ENCODE data around the gene RAP1GDS1.

GRCh38 chr4:98318521-98318920 is 57.3 kb downstream of the RAP1GDS1 start:
- no peak for TF ChIP-seq POLR2A (IDR thresholded peaks at IDR 0.05; ENCODE audit: low read depth, low read length)
- no peak for TF ChIP-seq POLR2AphosphoS5 (IDR thresholded peaks at IDR 0.05; ENCODE audit: low read depth, low read length)

Data from GM12892 (cell line).